ENCODE results near the gene MAPK12.

Gene MAPK12

DNA sequence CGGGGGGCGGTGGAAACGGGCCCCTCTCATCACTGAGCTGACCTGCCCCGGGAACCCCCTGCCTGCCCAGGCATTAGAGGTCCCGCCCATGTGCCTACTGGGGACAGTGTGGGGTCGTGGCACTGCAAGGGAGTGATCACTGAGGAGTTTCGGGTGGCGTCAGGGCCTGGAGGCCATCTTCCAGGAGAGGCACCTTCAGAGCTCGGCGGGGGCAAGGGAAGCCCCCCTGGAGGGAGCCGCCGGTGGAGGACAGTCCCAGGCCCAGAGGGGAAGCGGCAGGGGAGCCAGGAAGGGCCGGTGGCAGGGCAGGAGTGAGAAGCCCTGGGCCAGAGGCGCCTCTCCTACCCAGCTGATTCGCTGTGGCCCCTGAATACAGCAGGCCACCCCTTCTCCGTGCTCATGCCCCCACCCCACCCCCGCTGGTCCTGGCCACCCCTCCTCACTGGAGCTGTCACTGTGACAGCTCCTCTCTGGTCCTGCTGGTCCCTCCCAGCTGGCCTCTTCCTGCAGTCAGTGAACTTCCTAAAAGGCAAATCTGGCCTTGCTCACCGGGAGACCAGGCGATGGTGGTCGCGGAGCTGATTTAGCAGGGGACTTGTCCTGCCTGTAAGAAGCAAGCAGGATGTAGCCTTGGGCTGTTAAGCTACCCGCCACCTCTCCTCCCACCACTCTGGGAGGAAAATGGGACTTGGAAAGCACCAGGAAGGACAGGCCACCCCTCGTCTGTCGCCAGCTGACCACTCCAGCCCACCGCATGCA lies 10.7 kb upstream of the MAPK12 start:
- DNase-seq (ENCODE audit: low read depth): no peak
- TF ChIP-seq, protein P1, sequence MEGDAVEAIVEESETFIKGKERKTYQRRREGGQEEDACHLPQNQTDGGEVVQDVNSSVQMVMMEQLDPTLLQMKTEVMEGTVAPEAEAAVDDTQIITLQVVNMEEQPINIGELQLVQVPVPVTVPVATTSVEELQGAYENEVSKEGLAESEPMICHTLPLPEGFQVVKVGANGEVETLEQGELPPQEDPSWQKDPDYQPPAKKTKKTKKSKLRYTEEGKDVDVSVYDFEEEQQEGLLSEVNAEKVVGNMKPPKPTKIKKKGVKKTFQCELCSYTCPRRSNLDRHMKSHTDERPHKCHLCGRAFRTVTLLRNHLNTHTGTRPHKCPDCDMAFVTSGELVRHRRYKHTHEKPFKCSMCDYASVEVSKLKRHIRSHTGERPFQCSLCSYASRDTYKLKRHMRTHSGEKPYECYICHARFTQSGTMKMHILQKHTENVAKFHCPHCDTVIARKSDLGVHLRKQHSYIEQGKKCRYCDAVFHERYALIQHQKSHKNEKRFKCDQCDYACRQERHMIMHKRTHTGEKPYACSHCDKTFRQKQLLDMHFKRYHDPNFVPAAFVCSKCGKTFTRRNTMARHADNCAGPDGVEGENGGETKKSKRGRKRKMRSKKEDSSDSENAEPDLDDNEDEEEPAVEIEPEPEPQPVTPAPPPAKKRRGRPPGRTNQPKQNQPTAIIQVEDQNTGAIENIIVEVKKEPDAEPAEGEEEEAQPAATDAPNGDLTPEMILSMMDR (IDR thresholded peaks at IDR 0.05; ENCODE audit: control insufficient read depth, insufficient read depth, low read depth, low read length, missing control alignments): no peak
- no peak overlapping the region for H3K4me3 ChIP-seq (ENCODE audit: control insufficient read depth, low read depth, low read length)

DNA sequence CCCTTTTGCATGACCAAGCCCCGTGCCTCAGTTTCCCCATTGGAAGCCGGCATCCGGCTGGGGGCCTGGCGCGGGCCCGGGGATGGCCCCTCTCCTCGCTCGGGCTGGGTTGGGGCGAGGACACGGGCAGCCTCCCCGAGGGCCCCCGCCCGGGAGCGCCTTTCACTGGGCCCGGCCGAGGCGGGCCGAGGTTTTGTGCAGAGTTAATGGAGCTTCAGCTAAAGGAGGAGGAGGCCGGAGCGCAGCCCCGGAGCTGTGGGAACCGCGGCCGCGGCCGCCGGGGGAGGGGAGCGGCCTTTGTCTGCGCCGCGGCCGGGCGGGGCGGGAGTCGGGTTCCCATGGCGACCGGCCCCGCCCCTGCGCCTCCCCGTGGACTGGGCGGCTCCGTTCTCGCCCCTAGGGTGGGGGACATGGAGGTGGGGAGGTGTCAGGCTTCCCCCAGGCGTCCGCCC lies 10.1 kb upstream of the MAPK12 start:
- DNase-seq (ENCODE audit: low read depth): no peak
- H3K4me3 ChIP-seq (ENCODE audit: control insufficient read depth, low read depth, low read length): peak overlapping the region; percentile 59
- TF ChIP-seq, protein P1 (IDR thresholded peaks at IDR 0.05; ENCODE audit: control insufficient read depth, insufficient read depth, low read depth, low read length, missing control alignments): peak; percentile 19

GRCh38 chr22:50270666-50271394 lies 9.3 kb upstream of the MAPK12 start:
- TF ChIP-seq, protein P1 (IDR thresholded peaks at IDR 0.05; ENCODE audit: control insufficient read depth, insufficient read depth, low read depth, low read length, missing control alignments): no peak
- no peak for DNase-seq (ENCODE audit: low read depth)
- H3K4me3 ChIP-seq (ENCODE audit: control insufficient read depth, low read depth, low read length): peak overlapping the region; percentile 59

GRCh38 chr22:50269970-50270665 lies 8.6 kb upstream of the MAPK12 start, which contains the start of gene MAPK11:
Gene MAPK11 (minus strand): TSS chr22:50270380. CDS start chr22:50270292, 88 bp downstream.
- peak within 1 kb of the TSS; percentile 59 for H3K4me3 ChIP-seq (ENCODE audit: control insufficient read depth, low read depth, low read length)
- TF ChIP-seq, protein P1 (IDR thresholded peaks at IDR 0.05; ENCODE audit: control insufficient read depth, insufficient read depth, low read depth, low read length, missing control alignments): no peak
- no peak for DNase-seq (ENCODE audit: low read depth)

DNA sequence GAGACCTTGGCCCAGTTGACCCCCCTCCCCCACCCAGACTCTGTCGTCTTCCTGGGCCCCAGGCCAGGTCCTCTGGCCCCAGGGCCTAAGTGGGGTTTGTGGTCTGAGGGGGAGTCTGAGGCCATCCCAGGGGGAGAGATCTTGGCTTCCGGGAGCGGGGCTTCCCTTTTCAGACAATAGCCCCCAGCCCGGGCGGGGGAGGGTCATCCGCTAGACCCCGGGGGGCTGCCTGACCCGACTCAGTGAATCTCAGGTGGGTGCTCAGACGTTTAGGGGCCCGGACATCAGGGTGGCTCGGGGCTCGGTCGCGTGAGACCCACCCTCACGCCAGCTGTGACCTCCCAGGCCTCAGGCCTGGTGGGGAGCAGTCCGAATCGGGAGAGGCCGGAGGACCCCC lies 8.1 kb upstream of the MAPK12 start:
- TF ChIP-seq, protein P1 (IDR thresholded peaks at IDR 0.05; ENCODE audit: control insufficient read depth, insufficient read depth, low read depth, low read length, missing control alignments): no peak
- peak overlapping the region; percentile 59 for H3K4me3 ChIP-seq (ENCODE audit: control insufficient read depth, low read depth, low read length)
- no peak for DNase-seq (ENCODE audit: low read depth)

GRCh38 chr22:50268655-50269113 lies 7.2 kb upstream of the MAPK12 start:
- H3K4me3 ChIP-seq (ENCODE audit: control insufficient read depth, low read depth, low read length): no peak overlapping the region
- DNase-seq (ENCODE audit: low read depth): no peak
- TF ChIP-seq, protein P1 (IDR thresholded peaks at IDR 0.05; ENCODE audit: control insufficient read depth, insufficient read depth, low read depth, low read length, missing control alignments): no peak
